ENCODE data around the gene EIF4E3. TPM values are rescaled to one million over a fixed set of nuclear protein-coding genes. Genes with fewer than 3 reads are reported as not detected.

Gene EIF4E3
- total and polyA plus RNA-seq, 10 of the 15 experiments (the other 5 are each of a cell fraction or from before 2014, with no cell fraction given): 0.05 to 0.38 (median 0.16) TPM; not detected in 1

GRCh38 chr3:71625676-71626075, 99.5 kb downstream of the EIF4E3 start (continued):
- TF ChIP-seq ZBTB4 (CRISPR knock-in tag; IDR thresholded peaks at IDR 0.05): no peak
- no peak for TF ChIP-seq RFX5 (IDR thresholded peaks at IDR 0.05; ENCODE audit: low read depth, low read length)
- TF ChIP-seq ZNF274 (IDR thresholded peaks at IDR 0.05; ENCODE audit: insufficient read depth, insufficient read length): no peak

Other genes with a start within 250 kb of the EIF4E3 start
- 0.51 and 0.54 TPM in 2 replicates for gene FOXP1, start 141.7 kb downstream of the EIF4E3 start, total RNA-seq (2014; rRNA removed)
- 0.27 and 0.64 TPM in 2 replicates for gene FOXP1, start 141.7 kb downstream of the EIF4E3 start, total RNA-seq (2014; rRNA removed; fragmentation: Illumina TruSeq; extraction: Trizol)
- 0.90 and 1.6 TPM in 2 replicates for gene FOXP1, start 141.7 kb downstream of the EIF4E3 start, total RNA-seq (2021)
- gene FOXP1, start 141.7 kb downstream of the EIF4E3 start, polyA plus RNA-seq (2011; rRNA removed): 0.10 TPM in 1 of 2 replicates, not detected in the other
- gene FOXP1, start 141.7 kb downstream of the EIF4E3 start, polyA plus RNA-seq (2014; fragmentation: Illumina TruSeq; extraction: Trizol): 0.21 and 0.36 TPM in 2 replicates
- gene FOXP1, start 141.7 kb downstream of the EIF4E3 start, polyA plus RNA-seq (2014; fragmentation: Nextera tagmentation; extraction: Ambion mirVana): under 1 TPM; 0.13 to 0.14 TPM
- gene FOXP1, start 141.7 kb downstream of the EIF4E3 start, polyA plus RNA-seq (2014; rRNA removed): 0.05 and 0.14 TPM in 2 replicates
- gene FOXP1, start 141.7 kb downstream of the EIF4E3 start, polyA plus RNA-seq (2016; fragmentation: Nextera tagmentation; extraction: Ambion mirVana): under 1 TPM in 1 of 2 experiments, not detected in 1; 0.20 TPM
- gene GPR27, start 28.5 kb upstream of the EIF4E3 start, total RNA-seq (2014; rRNA removed): not detected in 2 replicates
- gene GPR27, start 28.5 kb upstream of the EIF4E3 start, total RNA-seq (2014; rRNA removed; fragmentation: Illumina TruSeq; extraction: Trizol): not detected in 2 replicates
- gene GPR27, start 28.5 kb upstream of the EIF4E3 start, total RNA-seq (2021): not detected in 2 replicates
- gene GPR27, start 28.5 kb upstream of the EIF4E3 start, polyA plus RNA-seq (2011; rRNA removed): not detected in 2 replicates
- not detected in 2 replicates for gene GPR27, start 28.5 kb upstream of the EIF4E3 start, polyA plus RNA-seq (2014; fragmentation: Illumina TruSeq; extraction: Trizol)
- gene GPR27, start 28.5 kb upstream of the EIF4E3 start, polyA plus RNA-seq (2014; fragmentation: Nextera tagmentation; extraction: Ambion mirVana): not detected
- gene GPR27, start 28.5 kb upstream of the EIF4E3 start, polyA plus RNA-seq (2014; rRNA removed): not detected in 2 replicates
- gene GPR27, start 28.5 kb upstream of the EIF4E3 start, polyA plus RNA-seq (2016; fragmentation: Nextera tagmentation; extraction: Ambion mirVana): not detected
- gene PROK2, start 59.7 kb upstream of the EIF4E3 start, total RNA-seq (2014; rRNA removed): not detected in 2 replicates
- gene PROK2, start 59.7 kb upstream of the EIF4E3 start, total RNA-seq (2014; rRNA removed; fragmentation: Illumina TruSeq; extraction: Trizol): not detected in 2 replicates
- gene PROK2, start 59.7 kb upstream of the EIF4E3 start, total RNA-seq (2021): not detected in 2 replicates
- gene PROK2, start 59.7 kb upstream of the EIF4E3 start, polyA plus RNA-seq (2011; rRNA removed): not detected in 2 replicates
- gene PROK2, start 59.7 kb upstream of the EIF4E3 start, polyA plus RNA-seq (2014; fragmentation: Illumina TruSeq; extraction: Trizol): not detected in 2 replicates
- gene PROK2, start 59.7 kb upstream of the EIF4E3 start, polyA plus RNA-seq (2014; fragmentation: Nextera tagmentation; extraction: Ambion mirVana): not detected
- not detected in 2 replicates for gene PROK2, start 59.7 kb upstream of the EIF4E3 start, polyA plus RNA-seq (2014; rRNA removed)
- gene PROK2, start 59.7 kb upstream of the EIF4E3 start, polyA plus RNA-seq (2016; fragmentation: Nextera tagmentation; extraction: Ambion mirVana): not detected

Data from GM12878 (cell line).